Stimulated activated CD8-positive, alpha-beta memory T cell treated with anti-CD3 and anti-CD28 coated beads, Interleukin-15, amount 100 ng/mL, for 24 hours (primary cell): ENCODE data around the gene PTPRE.
"Not testable (repeated sequence)": the region's sequence is repeated elsewhere in the genome, so short reads cannot be mapped to it uniquely, and the experiment has no call there.

Experiments
- DNase-seq: peaks from one replicate; pipeline ENCODE4 v3.0.0-alpha.2; 2020; ENCODE audit warnings: low read depth

PTPRE gene

DNA sequence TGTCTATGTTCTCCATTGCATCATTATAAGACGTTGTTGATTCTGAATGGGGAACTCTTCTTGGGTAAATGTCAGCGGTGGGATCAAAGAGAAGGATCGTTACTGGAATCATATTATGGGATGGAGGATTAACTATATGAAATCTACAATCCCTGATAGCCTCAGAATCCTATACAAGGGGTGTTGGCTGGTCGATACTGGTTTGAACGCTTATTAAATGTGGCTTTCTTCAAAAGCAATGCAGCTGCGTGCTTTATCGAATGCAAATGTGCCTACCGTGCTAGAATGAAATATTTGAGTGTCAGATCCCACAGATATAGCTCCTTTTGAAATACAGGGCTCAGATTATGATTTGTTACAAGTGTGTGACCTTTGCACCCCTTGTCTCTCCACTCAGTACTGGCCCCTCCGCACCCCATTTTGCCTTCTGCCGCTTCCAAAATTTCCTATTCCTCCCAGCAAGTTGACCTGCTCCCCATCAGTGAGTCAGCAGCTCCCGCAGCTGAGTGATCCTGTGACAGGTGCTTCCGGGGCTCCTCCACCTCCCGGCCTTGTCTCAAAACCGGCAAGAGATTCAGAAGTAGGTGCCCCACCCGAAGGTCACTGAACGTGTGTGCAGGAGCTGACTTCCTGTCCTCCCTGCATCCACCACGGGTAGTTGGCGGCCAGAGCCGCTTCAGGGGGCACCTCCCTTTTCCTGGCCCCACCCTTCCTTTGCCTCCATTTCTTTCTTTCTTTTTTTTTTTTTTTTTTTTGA is 76.6 kb downstream of the PTPRE start:
- DNase-seq: no peak

DNA sequence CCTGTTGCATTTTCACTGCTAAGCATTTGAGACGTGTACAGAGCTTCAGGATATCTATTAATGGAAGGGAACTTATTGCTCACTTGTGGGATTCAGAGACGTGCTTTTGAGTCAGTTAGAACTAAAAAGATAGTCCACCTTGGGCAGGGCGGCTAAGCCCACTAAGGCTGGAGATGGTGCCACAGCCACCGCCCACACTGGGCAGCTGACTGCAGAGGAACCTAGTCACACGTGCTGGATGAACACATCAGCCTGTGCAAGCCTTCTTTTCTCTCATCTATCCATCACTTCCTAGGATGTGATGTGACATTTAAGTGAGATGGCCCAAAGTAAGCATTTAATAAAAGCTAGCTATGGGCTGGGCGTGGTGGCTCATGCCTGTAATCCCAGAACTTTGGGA is 78.0 kb downstream of the PTPRE start:
- no peak for DNase-seq

DNA sequence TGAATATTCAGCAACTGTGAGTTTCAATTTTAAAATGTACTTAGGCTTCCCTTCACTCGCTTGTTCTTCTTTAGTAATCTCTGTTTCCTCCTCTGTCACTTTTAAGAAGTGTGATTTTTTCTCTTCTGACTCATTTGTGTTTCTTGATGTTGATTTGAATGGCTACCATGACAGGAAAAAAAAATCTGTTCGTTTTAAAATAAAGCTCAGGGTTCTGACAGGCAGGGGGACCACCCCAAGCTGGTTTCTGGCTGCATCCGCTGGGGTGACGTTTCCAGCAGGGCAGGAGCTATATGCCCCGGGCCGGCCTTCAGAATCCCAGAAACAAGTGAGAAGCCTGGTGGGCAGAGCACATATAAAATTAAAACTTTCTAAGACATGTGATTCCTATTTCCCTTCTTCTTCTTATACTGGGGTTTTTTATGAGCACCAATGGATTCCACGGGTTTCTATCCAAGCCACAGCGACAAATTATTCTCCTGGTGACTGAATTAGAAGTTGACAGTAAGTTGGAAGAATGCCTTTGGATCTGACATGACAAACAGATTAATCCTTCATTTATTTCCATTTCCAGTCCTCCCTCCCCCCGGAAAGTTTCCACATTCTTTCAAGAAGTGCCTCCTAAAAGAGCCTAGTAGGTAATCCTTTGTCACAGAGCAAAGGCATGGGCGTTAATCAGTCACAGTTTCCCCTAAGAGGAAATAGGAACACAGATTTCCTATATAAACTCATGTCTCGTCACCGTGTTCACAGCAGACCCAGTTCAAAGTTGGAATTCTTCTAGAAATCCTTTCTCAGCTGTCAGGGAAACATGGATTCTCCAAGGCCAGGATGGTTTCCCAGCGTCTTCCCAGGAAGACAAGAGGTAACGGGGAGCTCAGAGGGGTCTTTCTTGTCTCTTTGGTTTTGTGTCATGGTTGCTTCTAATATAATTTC is 79.9 kb downstream of the PTPRE start:
- DNase-seq: no peak

DNA sequence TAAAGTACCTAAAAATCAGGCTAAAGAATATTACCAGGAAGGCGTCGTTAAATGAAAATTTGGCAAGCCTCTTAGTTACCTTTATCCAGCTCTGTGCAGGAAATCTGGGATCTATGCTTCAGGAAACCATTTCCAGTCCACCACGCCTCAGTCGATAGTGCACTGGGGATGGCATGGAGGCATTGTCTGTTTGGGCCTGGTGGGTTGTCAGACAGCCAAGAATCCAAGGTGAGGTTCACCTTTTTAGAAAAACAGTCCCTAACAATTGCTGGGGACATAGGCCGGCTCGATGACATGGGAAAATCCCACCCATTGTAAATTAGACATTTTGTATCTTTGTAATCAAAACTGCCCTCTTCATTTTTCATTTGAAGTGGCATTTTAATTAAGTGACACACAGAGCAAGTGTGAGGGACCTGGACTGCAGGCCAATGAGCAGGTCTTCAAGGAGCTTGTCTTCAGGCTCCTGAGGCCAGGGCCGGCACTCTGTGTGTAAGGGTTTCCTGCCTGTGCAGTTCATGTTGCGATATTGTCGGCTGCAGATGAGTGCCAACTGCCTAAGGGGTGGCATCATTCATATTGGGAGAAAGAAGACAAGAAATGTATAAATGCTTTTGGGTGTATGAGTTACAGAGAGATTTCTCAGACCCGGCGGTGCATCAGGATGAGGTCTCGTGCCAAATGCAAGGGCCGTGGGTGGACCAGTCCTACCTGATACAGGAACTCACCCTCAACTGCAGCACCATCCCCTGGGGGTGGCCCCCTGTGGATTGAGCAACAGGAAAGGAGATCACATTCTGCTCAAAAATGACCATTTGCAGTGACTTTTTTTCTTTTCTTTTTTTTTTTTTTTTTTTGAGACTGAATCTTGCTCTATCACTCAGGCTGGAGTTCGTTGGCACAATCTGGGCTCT is 80.8 kb downstream of the PTPRE start:
- no peak for DNase-seq

DNA sequence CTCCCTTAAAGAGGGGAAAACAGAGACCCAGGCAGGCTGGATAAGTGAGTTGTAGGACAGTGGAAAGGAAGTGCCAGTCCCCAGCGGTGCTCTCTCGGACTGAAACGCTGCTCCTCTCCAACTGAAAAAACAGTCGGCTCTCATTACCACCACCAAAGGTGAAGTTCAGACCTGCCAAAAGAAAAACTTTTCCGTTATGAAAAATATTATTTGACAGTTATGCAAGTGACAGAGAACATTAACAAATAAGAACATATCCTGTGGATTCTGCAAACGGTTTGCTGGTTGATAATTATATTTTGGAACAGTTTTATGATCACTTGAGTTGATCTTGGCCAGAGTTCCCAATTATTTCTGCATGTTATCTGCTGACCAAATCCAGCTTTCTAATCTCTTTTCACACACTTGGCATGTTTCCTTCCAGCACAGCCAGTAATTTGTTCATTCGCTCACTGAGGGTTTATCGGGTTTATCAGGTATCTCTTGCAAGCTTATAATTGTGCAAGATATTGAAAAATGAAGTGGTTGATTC is 82.6 kb downstream of the PTPRE start:
- DNase-seq: no peak

DNA sequence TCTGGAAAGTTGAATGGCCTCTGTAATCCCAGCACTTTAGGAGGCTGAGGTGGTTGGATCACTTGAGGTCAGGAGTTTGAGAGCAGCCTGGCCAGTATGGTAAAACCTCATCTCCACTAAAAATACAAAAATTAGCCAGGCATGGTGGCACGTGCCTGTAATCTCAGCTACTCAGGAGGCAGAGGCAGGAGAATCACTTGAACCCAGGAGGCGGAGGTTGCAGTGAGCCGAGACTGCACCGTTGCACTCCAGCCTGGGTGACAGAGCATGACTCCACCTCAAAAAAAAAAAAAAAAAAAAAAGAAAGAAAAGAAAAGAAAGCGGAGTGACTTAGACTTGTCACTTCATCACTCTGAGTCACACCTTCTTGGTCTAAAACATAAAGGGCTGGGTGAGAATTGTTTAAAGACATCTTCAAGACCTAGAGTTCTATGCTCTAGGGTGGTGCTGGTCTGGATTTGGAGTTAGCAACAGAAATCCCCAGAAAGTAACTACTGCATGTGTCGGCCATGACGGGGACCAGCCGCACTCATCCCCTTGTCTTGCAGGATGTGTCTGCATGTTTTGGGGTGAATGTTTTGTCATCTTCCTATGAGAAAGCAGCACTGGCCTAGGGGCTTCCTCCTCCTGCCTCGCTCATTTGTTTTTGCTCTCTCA is 83.4 kb downstream of the PTPRE start:
- DNase-seq: not testable (repeated sequence)

DNA sequence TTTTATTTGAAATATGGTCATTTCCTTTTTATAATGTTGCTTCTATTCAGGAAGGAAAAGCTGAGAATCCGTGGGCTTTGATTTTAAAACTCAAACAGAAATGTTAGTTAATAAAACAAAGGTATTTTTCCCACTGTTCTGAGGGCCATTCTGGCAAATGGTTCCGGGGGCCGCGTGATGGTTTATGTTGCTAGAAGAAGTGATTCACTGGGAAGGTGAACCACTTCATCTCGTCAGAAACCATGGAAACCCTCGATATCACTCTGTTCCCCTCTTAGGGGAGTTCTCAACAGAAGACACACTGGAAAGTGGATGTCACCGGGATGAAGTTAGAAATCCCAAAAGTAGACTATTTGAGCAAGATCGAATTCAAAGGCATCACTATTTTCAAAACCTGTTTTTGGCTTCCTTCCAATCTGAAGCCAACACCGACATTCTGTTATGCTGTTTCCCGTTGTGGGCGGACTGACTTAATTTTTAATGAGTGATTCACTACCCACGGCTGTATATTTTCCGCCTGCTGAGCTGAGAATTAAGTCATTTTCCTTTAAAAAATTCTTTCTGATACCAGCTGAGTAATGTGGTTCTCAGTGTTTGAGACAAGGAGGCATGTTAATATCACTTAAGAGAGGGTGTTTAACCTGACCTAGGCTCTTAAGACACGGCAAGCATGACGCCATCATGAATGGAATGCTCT is 84.1 kb downstream of the PTPRE start:
- no peak for DNase-seq

DNA sequence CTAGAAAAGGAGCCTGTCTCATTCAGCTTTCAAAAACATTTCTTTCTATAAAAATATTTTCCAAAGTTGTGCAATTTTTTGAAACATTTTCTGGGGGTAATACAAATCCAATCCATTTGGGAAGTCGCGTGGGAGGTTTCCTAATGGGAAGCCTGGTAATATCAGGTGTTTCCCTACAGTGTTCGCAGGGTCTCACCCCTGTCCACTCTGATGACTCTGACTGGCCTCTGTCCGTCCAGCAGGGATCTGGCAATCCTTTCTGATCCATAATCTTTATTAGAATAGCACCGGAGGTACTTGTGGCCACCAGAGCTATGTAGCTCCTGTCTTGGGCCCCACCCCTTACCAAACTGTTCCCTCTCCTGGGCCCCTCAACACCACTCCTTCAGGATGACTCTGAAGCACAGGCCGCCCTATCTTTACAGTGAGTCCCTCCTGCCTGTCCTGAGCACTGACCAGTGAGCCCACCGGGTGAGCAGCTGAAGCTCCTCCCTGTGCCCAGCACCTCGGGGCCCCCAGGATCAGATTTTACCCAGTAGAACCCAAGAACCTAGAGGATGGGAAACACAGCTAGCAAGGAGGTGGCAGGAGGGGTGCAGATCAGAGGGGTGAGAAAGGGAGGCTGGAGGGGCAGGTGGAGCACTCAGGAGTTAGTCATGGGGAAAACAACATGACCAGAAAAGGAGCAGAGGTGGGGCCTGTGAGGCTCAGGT is 84.8 kb downstream of the PTPRE start:
- no peak for DNase-seq

DNA sequence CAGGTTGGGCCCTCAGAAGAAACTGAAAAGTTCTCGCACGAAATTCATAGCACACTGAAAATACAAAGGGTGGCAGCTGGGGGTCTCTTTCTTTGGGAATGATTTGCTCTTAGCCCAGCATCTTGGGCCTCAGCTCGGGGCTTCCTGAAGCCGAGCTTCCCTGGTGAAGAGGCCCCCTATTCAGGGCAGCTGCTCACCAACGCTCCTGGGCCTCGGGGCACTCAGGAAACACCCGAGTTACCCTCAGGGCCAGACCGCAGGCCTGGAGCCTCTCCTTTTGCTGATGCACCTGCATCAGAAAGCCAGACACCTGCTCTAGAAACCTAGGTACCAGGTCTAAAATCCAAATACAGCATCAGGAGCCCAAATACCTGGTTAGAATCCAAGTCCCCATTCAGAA is 85.5 kb downstream of the PTPRE start:
- no peak for DNase-seq

DNA sequence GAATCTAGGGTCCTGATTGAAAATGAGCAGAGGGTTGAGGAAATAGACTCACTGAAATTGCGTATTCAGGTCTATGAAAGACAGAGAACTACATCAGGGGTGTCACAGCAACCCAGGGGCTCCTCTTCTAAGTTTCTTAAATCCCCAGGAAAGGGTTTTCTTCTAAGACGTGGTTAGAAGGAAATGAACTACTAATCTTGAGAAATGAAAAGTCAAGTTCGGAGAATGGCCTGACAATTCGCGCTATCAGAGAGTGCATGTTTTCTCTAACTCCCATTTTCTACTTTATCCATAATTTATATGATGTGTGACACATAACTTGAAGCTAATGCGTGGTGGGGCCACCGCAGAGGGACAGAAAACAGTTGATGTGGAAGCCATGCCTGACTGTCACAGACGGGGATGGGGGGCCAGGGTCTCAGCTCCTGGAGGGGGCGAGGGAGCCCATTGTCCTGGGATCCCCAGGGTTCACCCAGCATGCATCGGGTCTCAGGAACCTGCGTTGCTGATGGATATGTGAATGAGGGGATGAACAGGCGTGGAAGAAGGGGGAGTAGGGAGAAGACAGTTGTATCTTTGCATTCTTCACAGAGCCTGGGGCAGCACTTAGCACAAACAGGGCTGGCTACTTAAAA is 86.3 kb downstream of the PTPRE start:
- DNase-seq: no peak

DNA sequence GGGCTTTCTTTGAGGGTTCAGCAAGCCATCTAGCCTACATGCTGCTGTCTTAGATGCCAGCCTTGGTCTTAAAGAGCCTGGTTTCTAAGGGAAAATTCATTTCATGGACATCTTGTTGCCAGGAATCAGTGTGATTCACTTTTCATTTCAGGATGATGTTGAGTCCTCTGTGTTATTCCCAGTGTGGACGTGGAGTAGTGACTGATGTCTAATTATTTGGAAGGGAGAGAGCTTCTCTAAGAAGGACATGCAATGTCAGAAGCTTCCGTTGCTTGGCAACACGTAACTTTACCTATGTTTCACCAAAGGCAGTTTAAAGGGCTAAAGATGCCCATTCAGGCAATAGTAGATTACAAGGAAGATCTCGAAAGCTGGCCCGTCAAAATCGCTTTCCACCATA is 89.0 kb downstream of the PTPRE start:
- DNase-seq: no peak

DNA sequence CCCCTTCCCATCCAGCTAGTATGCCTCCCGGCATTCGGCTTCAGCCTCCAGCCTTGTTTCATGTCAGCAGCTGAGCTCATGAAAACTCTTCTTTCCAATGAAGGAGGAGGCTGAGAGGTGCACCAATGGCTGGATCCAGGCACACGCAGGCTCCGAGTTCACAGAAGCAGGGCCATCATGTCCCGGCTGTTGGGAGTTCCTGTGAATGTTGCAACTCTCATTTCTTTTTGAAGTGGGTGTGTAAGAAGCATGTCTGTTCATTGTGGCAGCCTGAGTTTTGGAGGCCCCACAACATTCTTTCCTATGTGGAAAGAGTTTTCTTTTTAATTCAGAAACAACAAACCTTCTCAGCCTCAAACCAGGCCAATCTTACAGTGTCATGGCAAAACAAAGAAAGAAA is 89.7 kb downstream of the PTPRE start:
- DNase-seq: no peak

DNA sequence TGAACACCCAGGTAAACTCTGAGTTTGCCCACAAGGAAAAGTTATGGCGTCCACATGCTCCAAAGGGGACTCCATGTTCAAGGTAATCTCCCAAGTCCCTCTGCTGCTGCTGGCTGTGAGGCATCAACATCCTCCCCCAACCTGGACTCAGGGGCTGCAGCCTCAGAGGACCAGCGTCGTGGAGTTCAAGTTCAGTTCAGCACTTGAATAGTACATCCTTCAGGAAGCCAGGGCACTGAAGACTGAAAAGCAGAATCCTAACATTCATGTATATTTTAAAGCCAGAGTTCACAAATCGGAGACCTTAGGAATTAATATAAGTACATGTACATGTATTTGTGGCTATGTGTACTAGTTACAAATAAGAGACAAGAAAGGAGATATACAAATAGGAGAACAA is 90.4 kb downstream of the PTPRE start:
- DNase-seq: no peak

DNA sequence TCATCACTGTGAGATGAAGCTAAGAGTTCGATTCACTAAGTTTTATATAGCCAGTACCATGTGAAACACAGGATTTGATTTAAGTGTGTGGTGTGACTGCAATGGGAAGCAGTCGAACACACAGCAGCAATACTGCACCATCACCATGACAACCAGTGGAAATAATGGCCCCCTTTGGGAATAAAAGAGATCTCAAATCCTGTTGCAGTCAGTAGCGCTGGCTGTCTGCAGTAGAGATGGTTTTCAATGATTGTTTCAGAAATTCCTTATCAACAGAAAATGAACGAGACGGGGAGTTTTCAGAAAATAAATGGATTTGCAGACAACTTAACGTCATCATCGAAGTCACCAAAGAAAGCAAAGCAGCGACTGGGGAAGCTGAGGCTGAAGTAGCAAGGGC is 91.0 kb downstream of the PTPRE start:
- DNase-seq: no peak

DNA sequence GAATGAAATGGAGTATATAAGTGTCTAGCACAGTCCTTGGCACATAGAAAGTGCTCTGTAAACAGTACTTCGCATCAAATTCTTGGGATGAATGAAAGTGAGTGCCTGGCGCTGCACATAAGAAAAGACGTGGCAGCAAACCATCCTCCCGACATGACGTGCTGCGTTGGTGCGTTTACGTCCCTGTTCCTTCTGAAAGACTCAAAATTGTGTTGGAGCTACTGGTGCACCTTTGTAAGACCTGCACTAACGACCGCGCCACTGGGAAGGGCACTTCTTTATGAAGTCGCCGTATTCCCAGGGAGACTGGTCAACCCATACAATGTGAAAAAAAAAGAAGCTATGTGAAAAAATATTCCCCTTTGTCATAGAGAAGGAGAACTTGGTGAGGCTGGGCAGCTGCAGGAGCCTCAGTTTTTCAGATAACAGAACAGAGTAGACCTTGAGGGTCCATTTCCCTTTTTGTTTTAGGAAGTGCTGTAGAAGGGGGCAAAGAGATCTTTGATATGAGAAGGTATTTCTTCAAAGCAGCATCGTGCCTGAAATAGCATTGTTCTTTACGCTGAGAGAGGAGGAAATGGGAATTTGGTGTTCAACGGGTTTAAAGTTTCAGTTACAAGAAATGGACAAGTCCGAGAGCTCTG is 91.7 kb downstream of the PTPRE start:
- DNase-seq: no peak

DNA sequence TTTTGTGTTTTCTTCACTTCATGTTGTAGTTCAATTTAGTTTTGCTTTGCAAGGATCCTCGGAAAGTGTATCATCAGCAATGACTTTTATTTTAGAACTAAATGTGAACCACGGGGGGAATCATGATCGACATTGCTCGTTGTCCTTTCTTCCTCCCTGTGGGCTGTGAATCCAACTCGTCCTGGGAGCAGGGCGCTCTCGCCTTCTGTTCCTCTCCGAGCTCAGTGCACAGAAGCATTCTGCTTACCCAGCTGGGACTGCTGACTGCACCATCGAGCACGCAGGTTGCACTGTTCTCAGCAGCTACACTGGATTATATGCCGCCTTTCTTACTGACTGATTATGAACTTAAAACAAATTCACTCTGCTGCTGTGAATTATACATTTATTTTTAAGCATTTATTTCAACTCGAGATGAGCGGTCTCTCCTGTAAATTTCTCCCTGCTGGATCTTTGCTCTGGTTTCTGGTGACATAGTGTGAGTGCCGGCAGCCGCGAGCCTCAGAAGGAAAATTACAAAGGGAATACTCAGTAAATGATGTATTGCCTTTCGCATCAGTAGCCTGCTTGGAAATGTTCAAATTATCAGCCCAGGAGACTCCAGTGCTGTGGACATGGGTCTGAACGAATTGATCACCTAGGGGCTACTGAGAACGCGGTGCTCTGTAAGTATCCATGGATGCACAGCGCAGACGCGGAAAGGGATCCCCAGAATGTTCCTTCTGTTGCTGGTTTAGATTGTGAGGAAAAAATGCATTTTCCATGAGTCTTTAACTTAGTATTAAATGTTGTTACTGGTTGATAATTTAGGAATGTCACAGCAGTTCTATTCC is 92.6 kb downstream of the PTPRE start:
- no peak for DNase-seq

DNA sequence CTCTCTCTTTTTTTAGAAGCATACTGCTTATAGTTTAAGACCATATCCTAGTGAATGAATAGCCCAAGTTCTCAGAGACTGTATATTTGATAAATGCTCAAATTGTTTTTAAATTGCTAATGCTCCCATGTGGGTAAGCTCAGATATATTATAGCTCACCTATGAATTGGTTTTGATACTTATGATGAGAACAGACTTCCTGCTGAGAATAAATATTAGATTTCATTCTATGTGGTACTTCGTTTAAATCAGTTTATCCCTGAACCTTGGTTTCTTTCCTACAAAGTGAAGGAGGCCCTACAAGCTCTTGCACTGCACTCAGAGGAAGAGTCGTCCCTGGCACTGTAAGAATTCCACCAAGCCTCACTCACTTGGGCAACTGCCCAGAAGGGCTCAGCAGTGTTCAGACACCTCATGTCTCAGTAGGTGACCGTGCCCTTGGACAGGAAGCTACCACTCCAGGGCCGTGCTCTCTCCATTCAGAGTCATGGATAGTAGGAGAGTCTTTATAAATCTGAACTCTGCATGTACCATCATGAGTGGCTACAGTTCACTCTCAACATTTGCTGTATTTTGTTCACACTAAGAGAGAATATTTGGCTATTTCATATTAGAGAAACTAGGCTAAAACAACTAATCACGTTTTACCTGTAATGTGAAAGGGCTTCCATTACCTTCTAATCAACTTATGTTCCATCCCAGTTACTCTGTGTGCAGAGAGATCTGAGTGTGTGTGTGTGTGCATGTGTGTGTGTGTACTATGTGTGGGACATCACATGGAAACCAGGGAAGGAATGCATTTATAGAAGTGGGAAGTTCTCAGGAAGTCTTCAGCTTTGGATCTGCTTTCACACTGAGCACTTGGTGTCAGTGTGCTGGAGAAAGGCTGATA is 93.8 kb downstream of the PTPRE start:
- no peak for DNase-seq
